RWPE2 (cell line): Measurements from ENCODE around the gene SIDT2.

Experiments
- ATAC-seq: fragments of 200-7000 bp; cut with Tn5 transposase; 3 replicates; pipeline ENCODE4 v1.9.1; 2021; ENCODE audit warnings: low read depth
- DNase-seq: peaks from one replicate; pipeline ENCODE4 v3.0.0-alpha.2; 2020; ENCODE audit warnings: low spot score
- H3K27ac ChIP-seq: fragments of 450-650 bp; 2 replicates; pipeline ENCODE4 v1.5.1; 2017; ENCODE audit warnings: mild to moderate bottlenecking; ENCODE audit not compliant: poor library complexity, severe bottlenecking
- H3K27me3 ChIP-seq: fragments of 250-450 bp; sonication (Bioruptor Pico); 2 replicates; pipeline ENCODE4 v1.5.1; 2021; ENCODE audit warnings: mild to moderate bottlenecking, moderate library complexity; ENCODE audit not compliant: insufficient read depth, poor library complexity, severe bottlenecking
- H3K36me3 ChIP-seq: fragments of 250-450 bp; sonication (Bioruptor Pico); 2 replicates; pipeline ENCODE4 v1.5.1; 2020; ENCODE audit warnings: low read depth, mild to moderate bottlenecking, moderate library complexity
- H3K4me1 ChIP-seq: fragments of 250-450 bp; sonication (Bioruptor Pico); 2 replicates; pipeline ENCODE4 v1.5.1; 2021; ENCODE audit warnings: mild to moderate bottlenecking, moderate library complexity; ENCODE audit not compliant: insufficient read depth, poor library complexity, severe bottlenecking
- H3K4me3 ChIP-seq: fragments of 250-450 bp; sonication (Bioruptor Pico); 2 replicates; pipeline ENCODE4 v1.5.1; 2021; ENCODE audit warnings: mild to moderate bottlenecking, moderate library complexity; ENCODE audit not compliant: severe bottlenecking
- H3K9me3 ChIP-seq: fragments of 250-450 bp; sonication (Bioruptor Pico); 2 replicates; pipeline ENCODE4 v1.5.1; 2021; ENCODE audit warnings: mild to moderate bottlenecking, moderate library complexity; ENCODE audit not compliant: severe bottlenecking
- CTCF ChIP-seq: fragments of 450-650 bp; IDR thresholded peaks from one replicate; pipeline ENCODE4 v1.5.1; 2017; ENCODE audit warnings: mild to moderate bottlenecking, moderate library complexity; ENCODE audit not compliant: poor library complexity, severe bottlenecking

Gene SIDT2

DNA sequence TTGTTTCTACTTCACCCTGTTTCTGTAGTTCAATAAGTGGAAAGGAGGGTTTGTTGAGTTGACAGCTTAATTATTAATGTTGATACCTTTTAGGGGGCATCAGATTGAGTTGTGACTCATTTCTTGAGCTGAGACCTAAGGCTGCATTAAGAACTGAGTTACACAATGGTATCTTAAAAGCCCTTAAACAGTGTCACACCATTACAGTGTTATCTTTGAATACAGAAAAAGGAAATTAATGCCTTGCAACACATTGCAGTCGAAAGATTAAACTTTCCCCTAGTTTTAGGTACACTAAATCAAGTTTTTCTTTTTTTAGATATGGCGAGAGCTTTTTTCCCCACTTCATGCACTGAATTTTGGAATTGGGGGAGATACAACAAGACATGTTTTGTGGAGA is 17.7 kb upstream of the SIDT2 start:
- DNase-seq (no peak), ATAC-seq (no peak)
- Histone ChIP-seq H3K9me3 (no peaks in the 10 kb centered on the region), H3K4me1 (no peaks in the 10 kb centered on the region), H3K36me3 (peaks cover 86% of the 10 kb centered on the region), H3K27me3 (no peaks in the 10 kb centered on the region), H3K4me3 (no peak overlapping the region), H3K27ac (no peak overlapping the region)
- TF ChIP-seq CTCF, result no peak

GRCh38 chr11:117166491-117166890 is 12.1 kb upstream of the SIDT2 start:
- Histone ChIP-seq H3K4me1 (no peaks in the 10 kb centered on the region), H3K9me3 (no peaks in the 10 kb centered on the region), H3K36me3 (peaks cover 92% of the 10 kb centered on the region), H3K27me3 (no peaks in the 10 kb centered on the region), H3K4me3 (no peak overlapping the region), H3K27ac (no peak overlapping the region)
- no peak for ATAC-seq
- no peak for DNase-seq
- TF ChIP-seq CTCF, result no peak

- ATAC-seq (no peak), DNase-seq (no peak)
- no peak for TF ChIP-seq CTCF
- Histone ChIP-seq H3K27ac (no peak overlapping the region), H3K4me3 (no peak overlapping the region), H3K4me1 (no peaks in the 10 kb centered on the region), H3K9me3 (no peaks in the 10 kb centered on the region), H3K36me3 (peaks cover 63% of the 10 kb centered on the region), H3K27me3 (no peaks in the 10 kb centered on the region)
Measured at GRCh38 chr11:117169736-117170135, 8.8 kb upstream of the SIDT2 start.

- no peak for ATAC-seq
Measured at GRCh38 chr11:117170210-117170609, 8.3 kb upstream of the SIDT2 start.

GRCh38 chr11:117171007-117171403 is 7.5 kb upstream of the SIDT2 start:
- no peak for DNase-seq
- no peaks in the 10 kb centered on the region for H3K27me3 ChIP-seq
- no peak overlapping the region for H3K27ac ChIP-seq
- ATAC-seq, result no peak
- TF ChIP-seq CTCF, result no peak
- H3K4me3 ChIP-seq, result no peak overlapping the region
- H3K4me1 ChIP-seq, result no peaks in the 10 kb centered on the region
- H3K36me3 ChIP-seq, result peaks cover 52% of the 10 kb centered on the region
- H3K9me3 ChIP-seq, result no peaks in the 10 kb centered on the region

More at GRCh38 chr11:117170210-117170609, 8.3 kb upstream of the SIDT2 start:
- H3K9me3 ChIP-seq, result no peaks in the 10 kb centered on the region
- H3K36me3 ChIP-seq, result peaks cover 60% of the 10 kb centered on the region
- no peaks in the 10 kb centered on the region for H3K4me1 ChIP-seq
- no peak overlapping the region for H3K4me3 ChIP-seq
- no peak for DNase-seq
- no peak for TF ChIP-seq CTCF
- no peak overlapping the region for H3K27ac ChIP-seq
- H3K27me3 ChIP-seq, result no peaks in the 10 kb centered on the region
